GM18505 (cell line): Measurements from ENCODE around the gene SPP1.
"Not testable (repeated sequence)": the region's sequence is repeated elsewhere in the genome, so short reads cannot be mapped to it uniquely, and the experiment has no call there.

Source experiments
- ATAC-seq: cut with Tn5 transposase; IDR thresholded peaks from one replicate; pipeline ENCODE4 v1.9.1; 2021; ENCODE audit not compliant: unreplicated experiment
- POLR2A ChIP-seq: IDR thresholded peaks from 4 replicates; pipeline ENCODE4 v1.6.1; 2011; ENCODE audit warnings: borderline replicate concordance; ENCODE audit not compliant: insufficient read depth, insufficient read length; ENCODE audit errors: extremely low read depth

Gene SPP1

DNA sequence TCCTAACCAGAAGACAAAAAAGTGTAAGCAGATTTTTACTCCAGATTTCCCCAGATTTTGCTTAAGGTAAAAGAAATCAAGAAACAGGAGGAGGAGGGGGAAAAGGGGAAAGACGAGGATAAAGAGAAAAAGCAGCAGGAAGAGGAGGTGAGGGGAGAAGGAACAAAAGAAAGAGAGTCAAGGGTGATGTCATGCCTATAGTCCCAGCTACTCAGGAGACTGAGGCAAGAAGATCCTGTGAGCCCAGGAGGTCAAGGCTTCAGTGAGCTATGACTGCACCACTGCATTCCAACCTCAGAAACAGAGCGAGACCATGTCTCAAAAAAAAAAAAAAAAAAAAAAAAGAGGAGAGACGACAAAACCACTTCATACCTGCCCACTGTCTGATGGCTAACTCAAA, 19.9 kb downstream of the SPP1 start:
- no peak for ATAC-seq
- TF ChIP-seq POLR2A, result no peak

DNA sequence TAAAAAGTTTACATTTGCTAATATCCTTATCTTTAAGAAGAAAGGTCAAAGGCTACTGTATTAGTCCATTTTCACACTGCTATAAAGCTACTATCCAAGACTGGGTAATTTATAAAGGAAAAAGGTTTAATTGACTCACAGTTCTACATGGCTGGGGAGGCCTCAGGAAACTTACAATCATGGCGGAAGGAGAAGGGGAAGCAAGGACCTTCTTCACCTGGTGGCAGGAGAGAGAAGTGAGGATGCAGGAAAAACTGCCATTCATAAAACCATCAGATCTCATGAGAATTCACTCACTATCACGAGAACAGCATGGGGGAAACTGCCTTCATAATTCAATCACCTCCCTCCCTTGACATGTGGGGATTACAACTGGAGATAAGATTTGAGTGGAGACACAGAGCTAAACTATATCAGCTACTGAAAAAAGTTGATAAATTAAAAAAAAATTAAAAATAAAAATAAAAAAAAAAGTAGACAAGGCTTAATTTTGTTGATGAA, 23.7 kb downstream of the SPP1 start:
- not testable (repeated sequence) for ATAC-seq

DNA sequence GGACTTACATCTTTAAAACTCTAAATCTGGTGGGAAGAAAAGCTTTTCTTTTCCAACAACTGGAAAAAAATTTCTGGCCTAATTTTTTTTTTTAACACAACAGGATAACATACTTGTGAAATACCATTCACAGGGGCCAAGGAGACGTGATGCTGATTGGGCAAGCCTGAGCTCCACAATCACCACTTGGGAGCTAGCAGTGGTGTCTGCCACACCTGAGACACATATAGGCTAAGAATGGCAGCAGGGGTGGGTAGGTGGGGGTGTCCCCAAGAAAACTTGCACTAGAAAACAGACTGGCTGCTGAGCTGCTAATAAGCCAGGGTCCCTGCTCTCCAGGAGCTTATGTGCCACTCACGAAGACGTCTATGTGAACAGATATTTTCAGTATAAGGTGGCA, 26.4 kb downstream of the SPP1 start:
- no peak for ATAC-seq
- no peak for TF ChIP-seq POLR2A

DNA sequence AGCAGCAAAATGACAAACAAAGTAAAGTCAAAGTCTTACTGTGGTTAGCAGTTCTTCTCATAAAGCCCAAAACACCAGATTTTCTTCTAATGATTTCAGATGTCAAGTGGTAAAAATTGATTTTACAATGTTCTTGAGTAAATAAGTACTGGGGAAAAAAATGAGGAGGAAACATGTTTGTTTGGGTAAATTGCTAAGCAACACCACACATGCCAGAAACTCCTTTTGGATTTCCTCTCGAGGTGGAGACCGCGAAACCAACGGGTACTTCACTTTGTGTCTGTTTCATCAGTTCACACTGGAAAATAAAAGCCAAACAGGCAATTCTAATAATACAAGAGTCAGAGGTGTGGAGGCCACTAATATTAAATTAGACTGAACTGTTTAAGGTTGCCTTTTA, 27.3 kb downstream of the SPP1 start:
- no peak for ATAC-seq
- TF ChIP-seq POLR2A, result no peak

DNA sequence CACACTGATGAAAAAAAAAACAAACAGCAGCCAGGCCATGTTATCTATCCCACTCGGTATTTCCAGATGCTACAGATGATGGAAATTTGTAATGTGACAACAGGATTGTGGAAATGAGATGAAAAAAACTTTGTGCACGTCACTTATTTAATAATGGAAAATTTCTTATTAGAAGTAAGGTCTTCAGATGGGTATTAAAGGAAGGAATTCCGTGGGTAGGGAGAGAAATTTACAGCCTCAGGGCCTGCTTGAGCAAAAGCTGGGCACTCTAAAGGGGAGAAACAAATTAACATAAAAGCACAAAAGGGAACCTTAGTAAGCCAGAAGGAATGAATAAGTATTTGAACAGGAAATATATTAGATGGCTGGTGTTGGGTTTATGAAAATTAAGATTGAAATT, 27.7 kb downstream of the SPP1 start:
- no peak for ATAC-seq
- no peak for TF ChIP-seq POLR2A

DNA sequence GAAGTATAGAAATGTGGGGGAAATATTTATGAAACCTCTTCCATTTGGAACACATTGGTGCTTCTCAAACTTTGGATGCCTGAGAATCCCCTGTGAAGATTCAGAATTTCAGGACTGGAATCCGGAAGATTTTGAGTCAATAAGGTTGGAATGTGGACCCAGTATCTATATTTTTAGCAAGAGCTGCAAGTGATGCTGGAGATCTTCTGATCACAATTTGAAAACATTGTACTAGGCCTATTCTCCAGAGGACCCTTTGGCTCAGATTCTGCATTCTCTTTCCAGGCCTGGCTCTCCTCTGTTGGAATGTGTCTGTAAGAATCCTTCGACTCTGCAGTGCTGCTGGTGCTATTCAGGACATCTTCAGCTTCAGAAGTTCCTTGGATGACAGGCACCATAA, 29.6 kb downstream of the SPP1 start:
- TF ChIP-seq POLR2A, result no peak
- ATAC-seq, result no peak

DNA sequence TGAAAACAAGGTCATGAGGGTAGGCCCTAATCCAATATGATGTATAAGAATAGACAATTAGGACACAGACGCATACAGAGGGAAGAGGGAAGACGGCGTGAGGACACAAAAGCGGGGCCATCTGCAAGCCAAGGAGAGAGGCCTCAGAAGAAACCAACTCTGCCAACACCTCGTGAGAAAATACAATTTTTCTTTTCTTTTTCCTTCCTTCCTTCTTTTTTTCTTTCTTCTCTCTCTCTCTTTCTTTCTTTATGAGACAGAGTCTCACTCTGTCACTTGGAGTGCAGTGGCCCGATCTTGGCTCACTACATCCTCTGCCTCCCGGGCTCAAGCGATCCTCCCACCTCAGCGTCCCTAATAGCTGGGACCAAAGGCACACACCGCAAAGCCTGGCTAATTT, 30.4 kb downstream of the SPP1 start:
- no peak for ATAC-seq
- TF ChIP-seq POLR2A, result no peak

DNA sequence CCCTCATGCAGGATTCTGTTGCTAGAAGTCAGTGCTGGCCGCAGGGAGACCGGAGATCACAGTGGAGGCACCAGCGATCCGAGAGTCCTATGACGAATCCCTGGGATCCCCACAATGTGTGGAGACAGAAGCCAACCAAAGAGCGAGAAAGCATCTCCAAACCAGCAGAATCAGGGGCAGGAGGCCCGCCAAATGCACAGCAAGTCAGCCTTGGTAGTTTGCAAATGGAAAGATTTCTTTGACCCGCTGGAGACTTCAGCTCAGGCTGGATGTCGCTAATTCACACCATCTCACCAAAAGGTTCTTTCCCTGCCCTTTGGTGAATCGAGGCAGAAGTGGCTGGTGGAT, 31.4 kb downstream of the SPP1 start:
- ATAC-seq, result no peak
- no peak for TF ChIP-seq POLR2A

DNA sequence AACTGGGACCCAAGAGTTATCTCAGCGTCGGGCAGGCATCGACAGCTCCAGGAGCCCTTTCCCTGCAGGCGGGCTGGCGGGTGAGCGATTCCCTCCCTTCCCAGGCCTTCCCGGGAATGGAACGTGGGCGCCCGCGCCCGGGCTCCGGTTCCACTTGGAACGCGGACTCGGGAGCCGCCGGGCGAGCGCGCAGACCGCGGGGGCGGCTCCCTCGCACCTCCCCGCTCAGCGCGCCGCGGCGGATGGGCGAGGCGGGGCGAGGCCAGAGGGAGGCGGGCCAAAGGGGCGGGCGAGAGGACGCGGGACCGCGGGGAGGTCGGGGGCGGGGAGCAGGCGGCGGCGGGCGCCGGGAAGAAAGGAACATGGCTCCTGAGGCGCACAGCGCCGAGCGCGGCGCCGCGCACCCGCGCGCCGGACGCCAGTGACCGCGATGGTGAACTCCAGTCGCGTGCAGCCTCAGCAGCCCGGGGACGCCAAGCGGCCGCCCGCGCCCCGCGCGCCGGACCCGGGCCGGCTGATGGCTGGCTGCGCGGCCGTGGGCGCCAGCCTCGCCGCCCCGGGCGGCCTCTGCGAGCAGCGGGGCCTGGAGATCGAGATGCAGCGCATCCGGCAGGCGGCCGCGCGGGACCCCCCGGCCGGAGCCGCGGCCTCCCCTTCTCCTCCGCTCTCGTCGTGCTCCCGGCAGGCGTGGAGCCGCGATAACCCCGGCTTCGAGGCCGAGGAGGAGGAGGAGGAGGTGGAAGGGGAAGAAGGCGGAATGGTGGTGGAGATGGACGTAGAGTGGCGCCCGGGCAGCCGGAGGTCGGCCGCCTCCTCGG, 32.0 kb downstream of the SPP1 start, which contains the start of gene PKD2:
Gene PKD2 (plus strand): TSS at position 332 of the 818 bp plus-strand sequence. CDS start 99 bp downstream, at position 431.
- peak; percentile 83 for TF ChIP-seq POLR2A
- peak; percentile 87 for ATAC-seq

DNA sequence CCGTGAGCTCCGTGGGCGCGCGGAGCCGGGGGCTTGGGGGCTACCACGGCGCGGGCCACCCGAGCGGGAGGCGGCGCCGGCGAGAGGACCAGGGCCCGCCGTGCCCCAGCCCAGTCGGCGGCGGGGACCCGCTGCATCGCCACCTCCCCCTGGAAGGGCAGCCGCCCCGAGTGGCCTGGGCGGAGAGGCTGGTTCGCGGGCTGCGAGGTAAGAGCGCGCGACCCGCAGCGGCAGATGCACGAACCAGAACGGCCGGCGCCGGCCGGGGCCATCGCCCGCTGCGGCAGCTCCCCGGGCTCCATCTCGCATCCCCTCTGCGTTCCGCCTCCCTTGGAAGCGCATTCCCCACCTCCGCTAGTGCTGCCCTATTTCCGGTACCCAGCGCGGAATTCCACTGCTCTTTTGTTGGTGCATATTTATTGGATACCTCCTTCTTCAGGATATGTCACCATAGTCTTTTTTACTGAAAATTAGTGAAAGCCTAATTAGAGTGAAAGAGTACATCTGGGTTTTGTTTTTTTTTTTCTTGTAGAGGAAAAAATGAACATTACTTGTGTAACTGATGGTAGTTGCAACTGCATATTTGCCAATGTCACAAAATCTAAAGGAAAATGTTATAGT, 32.7 kb downstream of the SPP1 start:
- no peak for TF ChIP-seq POLR2A
- peak; percentile 33 for ATAC-seq

DNA sequence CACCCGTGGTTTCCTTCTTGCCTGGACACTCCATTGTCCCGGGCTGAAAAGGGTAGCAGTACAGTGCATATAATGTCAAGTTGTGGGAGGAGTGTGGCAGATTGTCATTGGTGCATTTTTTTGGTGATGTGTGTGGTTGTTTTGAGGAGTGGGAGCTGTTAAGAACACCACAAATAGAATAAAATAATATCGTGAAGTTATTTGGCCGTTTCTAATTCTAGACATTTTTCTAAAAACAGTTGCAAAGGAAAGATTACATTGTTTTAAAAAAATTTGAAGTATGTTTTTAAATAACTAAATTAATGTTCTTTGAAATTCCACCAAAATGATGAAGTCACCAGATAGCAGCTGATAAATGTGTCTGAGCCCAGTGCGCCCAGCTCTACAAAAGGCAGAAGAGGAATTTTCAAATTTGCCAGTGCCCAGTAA, 33.2 kb downstream of the SPP1 start:
- no peak for ATAC-seq
- no peak for TF ChIP-seq POLR2A

DNA sequence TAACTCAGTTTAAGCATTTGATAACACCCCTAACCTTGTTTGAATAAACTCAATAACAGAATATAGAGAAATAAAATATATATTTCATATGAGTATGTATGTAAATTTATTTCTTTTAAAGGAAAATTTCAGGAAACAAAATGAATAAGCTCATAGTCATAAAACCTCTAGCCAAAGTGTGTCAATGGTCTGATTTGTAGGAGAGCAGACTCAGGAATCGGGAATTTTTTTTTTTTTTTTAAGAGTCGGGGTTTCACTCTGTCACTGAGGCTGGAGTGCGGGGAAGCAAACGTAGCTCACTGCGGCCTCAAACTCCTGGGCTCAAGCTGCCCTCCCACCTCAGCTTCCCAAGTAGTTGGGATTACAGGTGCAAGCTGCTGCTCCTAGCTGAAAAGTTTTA, 34.4 kb downstream of the SPP1 start:
- ATAC-seq, result no peak
- no peak for TF ChIP-seq POLR2A

DNA sequence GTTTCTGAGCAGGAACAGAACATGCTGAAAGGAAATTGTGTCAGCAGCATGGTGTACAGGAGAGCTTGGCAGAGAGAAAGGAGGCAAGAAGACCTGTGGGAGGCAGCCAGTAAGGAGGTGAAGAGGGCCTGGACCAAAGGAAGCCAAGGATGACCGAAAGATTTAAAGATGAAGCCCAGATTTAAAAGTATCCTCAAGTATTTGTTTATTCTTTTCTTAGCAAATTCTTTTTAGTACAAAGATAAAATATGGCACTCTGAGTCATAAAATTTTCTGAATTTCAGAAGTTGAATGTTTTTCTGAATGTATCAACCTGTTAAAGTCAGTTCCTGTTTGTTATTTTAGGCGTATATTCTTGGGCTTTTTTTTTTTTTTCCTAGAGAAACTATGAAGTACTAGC, 35.5 kb downstream of the SPP1 start:
- TF ChIP-seq POLR2A, result no peak
- no peak for ATAC-seq

DNA sequence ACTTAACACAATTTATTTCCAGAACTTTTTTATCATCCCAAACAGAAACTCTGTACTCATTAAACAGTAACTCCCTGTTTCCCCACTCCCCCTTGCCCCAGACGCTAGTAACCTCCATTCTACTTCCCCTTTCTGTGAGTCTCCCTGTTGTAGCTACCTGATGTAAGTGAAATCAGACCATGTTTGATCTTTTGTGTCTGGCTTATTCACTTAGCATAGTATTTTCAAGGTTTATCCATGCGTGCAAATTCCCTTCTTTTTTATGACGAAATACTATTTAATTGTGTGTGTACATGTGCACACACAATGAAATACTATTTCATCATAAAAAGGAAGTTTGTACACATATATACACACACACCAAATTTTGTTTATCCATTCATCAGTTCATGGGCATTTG, 37.1 kb downstream of the SPP1 start:
- no peak for TF ChIP-seq POLR2A
- peak; percentile 56 for ATAC-seq
